ENCODE measurements around the gene EP400.

DNA sequence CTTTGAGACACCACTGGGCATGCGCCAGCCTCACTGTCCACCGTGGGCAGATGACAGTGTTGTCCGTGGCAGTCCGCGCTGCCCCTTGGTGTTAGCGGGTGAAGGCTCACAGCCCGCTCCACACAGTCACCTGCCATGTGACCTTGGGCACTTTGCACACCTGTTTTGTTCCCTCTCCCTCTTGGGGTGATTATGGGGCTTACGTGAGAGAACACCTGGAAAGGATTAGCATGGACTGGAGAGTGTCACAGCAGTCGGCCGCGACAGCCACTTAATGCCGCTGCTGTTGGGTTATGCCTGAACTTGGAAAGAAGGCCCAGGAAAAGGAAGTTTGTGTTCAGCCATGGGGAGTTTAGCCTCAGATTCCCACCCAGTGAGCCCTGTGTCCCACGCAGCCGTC is 100.1 kb downstream of the EP400 start:
- TF ChIP-seq, protein P1, sequence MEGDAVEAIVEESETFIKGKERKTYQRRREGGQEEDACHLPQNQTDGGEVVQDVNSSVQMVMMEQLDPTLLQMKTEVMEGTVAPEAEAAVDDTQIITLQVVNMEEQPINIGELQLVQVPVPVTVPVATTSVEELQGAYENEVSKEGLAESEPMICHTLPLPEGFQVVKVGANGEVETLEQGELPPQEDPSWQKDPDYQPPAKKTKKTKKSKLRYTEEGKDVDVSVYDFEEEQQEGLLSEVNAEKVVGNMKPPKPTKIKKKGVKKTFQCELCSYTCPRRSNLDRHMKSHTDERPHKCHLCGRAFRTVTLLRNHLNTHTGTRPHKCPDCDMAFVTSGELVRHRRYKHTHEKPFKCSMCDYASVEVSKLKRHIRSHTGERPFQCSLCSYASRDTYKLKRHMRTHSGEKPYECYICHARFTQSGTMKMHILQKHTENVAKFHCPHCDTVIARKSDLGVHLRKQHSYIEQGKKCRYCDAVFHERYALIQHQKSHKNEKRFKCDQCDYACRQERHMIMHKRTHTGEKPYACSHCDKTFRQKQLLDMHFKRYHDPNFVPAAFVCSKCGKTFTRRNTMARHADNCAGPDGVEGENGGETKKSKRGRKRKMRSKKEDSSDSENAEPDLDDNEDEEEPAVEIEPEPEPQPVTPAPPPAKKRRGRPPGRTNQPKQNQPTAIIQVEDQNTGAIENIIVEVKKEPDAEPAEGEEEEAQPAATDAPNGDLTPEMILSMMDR (IDR thresholded peaks at IDR 0.05; ENCODE audit: low read depth, low read length): no peak
- TF ChIP-seq MYC (IDR thresholded peaks at IDR 0.05; ENCODE audit: low read depth, low read length): no peak

All from NB4 (cell line).